ENCODE results near the gene TMEM121. TPM values are rescaled to one million over a fixed set of nuclear protein-coding genes. Genes with fewer than 3 reads are reported as not detected.

TMEM121 gene
- total RNA-seq, 1 donor from 2014 or later: 9.3 TPM

DNA sequence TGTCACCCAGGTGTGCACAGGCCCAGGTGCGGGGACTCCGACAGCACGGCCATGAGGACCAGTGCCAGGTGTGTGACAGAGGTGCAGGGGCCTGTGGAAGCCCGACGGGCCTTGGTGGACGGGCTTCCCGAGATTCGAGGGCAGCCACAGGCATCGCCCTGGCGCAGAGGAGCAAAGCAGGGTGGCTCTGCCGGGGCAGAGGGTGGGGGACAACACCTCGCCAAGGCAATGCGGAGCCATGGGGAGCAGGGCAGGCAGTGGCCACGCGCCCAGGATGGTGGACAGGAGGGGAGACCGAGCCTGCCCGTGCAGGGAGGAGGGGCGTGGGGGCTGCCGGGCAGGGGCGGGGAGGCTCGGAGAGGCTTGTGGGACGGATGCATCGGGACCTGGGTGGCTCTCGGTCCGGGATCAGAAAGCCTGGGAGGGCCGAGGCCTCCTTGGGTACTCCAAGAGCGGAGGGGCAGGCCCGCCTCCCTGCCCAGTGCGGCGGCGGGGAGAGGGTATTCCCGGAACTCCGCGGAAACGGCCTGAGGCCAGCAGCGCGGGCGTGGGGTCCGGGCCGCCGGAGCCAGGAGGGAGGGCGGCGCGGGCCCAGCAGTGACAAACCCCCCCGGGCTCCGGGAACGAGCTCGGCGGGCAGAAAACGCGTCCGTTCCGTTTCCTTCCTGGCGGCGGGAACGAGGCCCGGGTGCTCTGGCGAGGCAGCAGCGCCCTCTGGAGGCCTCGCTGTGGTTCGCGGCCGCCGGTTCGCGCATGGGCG, 1.6 kb downstream of the TMEM121 start:
- no peak for TF ChIP-seq POLR2A (IDR thresholded peaks at IDR 0.05)
- peak in 1 of 2 donors; percentile 59 for TF ChIP-seq POLR2AphosphoS5 (IDR thresholded peaks at IDR 0.05; ENCODE audit: insufficient read depth in 1 of 2, low read depth in 1 of 2)
- TF ChIP-seq, protein P1, sequence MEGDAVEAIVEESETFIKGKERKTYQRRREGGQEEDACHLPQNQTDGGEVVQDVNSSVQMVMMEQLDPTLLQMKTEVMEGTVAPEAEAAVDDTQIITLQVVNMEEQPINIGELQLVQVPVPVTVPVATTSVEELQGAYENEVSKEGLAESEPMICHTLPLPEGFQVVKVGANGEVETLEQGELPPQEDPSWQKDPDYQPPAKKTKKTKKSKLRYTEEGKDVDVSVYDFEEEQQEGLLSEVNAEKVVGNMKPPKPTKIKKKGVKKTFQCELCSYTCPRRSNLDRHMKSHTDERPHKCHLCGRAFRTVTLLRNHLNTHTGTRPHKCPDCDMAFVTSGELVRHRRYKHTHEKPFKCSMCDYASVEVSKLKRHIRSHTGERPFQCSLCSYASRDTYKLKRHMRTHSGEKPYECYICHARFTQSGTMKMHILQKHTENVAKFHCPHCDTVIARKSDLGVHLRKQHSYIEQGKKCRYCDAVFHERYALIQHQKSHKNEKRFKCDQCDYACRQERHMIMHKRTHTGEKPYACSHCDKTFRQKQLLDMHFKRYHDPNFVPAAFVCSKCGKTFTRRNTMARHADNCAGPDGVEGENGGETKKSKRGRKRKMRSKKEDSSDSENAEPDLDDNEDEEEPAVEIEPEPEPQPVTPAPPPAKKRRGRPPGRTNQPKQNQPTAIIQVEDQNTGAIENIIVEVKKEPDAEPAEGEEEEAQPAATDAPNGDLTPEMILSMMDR (IDR thresholded peaks at IDR 0.05): peak; percentile 71 to 88 (median 74)
- Histone ChIP-seq H3K4me3 (peak overlapping the region; percentile 67 to 76), H3K9me3 (no peaks in the 10 kb centered on the region), H3K4me1 (peaks cover 30% of the 10 kb centered on the region), H3K36me3 (no peaks in the 10 kb centered on the region), H3K27ac (peak overlapping the region; percentile 56), H3K27me3 (no peaks in the 10 kb centered on the region)
- intact Hi-C loops (cut with DNase I): loop anchor here (10.0 kb wide), 1 partner anchor 83 kb away; no protein-coding TSS in a partner anchor
- no peak for DNase-seq (ENCODE audit: extremely low spot score in 2 of 2)

DNA sequence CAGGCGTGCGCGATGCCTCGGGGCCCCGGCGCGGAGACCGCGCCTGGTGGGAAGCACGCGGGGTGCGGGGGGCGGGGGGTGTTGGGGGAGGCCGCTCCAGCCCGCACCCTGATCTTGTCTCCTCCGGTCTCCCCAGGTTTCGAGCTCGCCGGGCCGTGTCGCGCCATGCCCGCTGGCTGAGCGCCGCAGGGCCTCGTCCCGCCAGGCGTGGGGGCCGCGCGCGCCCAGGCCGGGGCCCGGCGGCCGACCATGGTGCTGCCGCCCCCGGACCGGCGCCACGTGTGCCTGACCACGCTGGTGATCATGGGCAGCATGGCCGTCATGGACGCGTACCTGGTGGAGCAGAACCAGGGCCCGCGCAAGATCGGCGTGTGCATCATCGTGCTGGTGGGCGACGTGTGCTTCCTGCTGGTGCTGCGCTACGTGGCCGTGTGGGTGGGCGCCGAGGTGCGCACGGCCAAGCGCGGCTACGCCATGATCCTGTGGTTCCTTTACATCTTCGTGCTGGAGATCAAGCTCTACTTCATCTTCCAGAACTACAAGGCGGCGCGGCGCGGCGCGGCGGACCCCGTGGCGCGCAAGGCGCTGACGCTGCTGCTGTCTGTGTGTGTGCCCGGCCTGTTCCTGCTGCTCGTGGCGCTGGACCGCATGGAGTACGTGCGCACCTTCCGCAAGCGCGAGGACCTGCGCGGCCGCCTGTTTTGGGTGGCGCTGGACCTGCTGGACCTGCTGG, 2.4 kb downstream of the TMEM121 start:
- no peaks in the 10 kb centered on the region for H3K36me3 ChIP-seq
- peaks cover 30% of the 10 kb centered on the region for H3K4me1 ChIP-seq
- DNase-seq (ENCODE audit: extremely low spot score in 2 of 2): no peak
- H3K27ac ChIP-seq: no peak overlapping the region
- no peak for TF ChIP-seq POLR2AphosphoS5 (IDR thresholded peaks at IDR 0.05; ENCODE audit: insufficient read depth in 1 of 2, low read depth in 1 of 2)
- TF ChIP-seq, protein P1 (IDR thresholded peaks at IDR 0.05): no peak
- TF ChIP-seq POLR2A (IDR thresholded peaks at IDR 0.05): no peak
- intact Hi-C loops (cut with DNase I): loop anchor here (10.0 kb wide), 1 partner anchor 84 kb away; no protein-coding TSS in a partner anchor
- peak overlapping the region; percentile 67 to 76 for H3K4me3 ChIP-seq
- H3K9me3 ChIP-seq: no peaks in the 10 kb centered on the region
- H3K27me3 ChIP-seq: no peaks in the 10 kb centered on the region

DNA sequence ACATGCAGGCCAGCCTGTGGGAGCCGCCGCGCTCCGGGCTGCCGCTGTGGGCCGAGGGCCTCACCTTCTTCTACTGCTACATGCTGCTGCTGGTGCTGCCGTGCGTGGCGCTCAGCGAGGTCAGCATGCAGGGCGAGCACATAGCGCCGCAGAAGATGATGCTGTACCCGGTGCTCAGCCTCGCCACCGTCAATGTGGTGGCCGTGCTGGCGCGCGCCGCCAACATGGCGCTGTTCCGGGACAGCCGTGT, 2.9 kb downstream of the TMEM121 start:
- Histone ChIP-seq H3K4me1 (peaks cover 30% of the 10 kb centered on the region), H3K27me3 (no peaks in the 10 kb centered on the region), H3K4me3 (peak overlapping the region; percentile 67 to 76), H3K27ac (no peak overlapping the region), H3K9me3 (no peaks in the 10 kb centered on the region), H3K36me3 (no peaks in the 10 kb centered on the region)
- TF ChIP-seq POLR2A (IDR thresholded peaks at IDR 0.05) (no peak), POLR2AphosphoS5 (IDR thresholded peaks at IDR 0.05; ENCODE audit: insufficient read depth in 1 of 2, low read depth in 1 of 2) (no peak)
- TF ChIP-seq, protein P1 (IDR thresholded peaks at IDR 0.05): no peak
- intact Hi-C loops (cut with DNase I): loop anchor here (10.0 kb wide), 1 partner anchor 84 kb away; no protein-coding TSS in a partner anchor
- DNase-seq (ENCODE audit: extremely low spot score in 2 of 2): no peak

DNA sequence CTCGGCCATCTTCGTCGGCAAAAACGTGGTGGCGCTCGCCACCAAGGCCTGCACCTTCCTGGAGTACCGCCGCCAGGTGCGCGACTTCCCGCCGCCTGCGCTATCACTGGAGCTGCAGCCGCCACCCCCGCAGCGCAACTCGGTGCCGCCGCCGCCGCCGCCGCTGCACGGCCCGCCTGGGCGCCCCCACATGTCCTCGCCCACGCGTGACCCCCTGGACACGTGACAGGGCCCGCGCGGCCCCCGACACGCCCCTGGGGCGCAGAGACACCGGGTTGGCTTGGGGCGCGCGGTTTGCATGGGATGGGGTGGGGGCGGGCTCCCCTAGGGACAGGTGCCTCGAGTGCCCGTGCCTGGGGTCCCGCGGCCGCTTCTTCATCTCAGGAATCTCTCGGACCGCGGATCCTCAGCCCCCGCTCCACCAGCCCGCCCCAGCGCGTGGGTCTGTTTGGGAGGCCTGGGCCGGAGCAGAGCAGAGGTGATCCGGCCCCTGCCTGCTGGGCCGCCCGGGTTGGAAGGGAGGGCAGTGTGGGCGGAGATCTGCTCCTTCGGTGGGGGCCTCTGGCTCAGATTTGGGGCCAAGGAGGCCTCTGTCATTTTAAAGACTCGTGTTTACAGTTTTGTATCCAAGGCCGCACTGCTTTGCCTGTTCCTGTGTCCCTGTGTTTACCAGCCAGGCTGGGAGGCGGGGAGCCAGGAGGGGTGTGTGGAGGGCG, 3.3 kb downstream of the TMEM121 start:
- intact Hi-C loops (cut with DNase I): loop anchor here (10.0 kb wide), 1 partner anchor 85 kb away; no protein-coding TSS in a partner anchor
- Histone ChIP-seq H3K4me1 (peaks cover 30% of the 10 kb centered on the region), H3K4me3 (peak overlapping the region; percentile 67 to 76), H3K36me3 (no peaks in the 10 kb centered on the region), H3K27me3 (no peaks in the 10 kb centered on the region), H3K9me3 (no peaks in the 10 kb centered on the region), H3K27ac (no peak overlapping the region)
- DNase-seq (ENCODE audit: extremely low spot score in 2 of 2): no peak
- TF ChIP-seq, protein P1 (IDR thresholded peaks at IDR 0.05): no peak
- TF ChIP-seq POLR2AphosphoS5 (IDR thresholded peaks at IDR 0.05; ENCODE audit: insufficient read depth in 1 of 2, low read depth in 1 of 2) (no peak), POLR2A (IDR thresholded peaks at IDR 0.05) (no peak)
